DND-41 (cell line): ENCODE results near the gene CLEC3B.

Experiments
- ATAC-seq: fragments of 200-7000 bp; cut with Tn5 transposase; 3 replicates; pipeline ENCODE4 v1.9.1; 2021; ENCODE audit warnings: low read depth; ENCODE audit not compliant: insufficient read depth
- DNase-seq: peaks from one replicate; pipeline ENCODE4 v3.0.0-alpha.2; 2020
- H2AFZ ChIP-seq: 2 replicates; pipeline ENCODE4 v1.6.0; 2012; ENCODE audit warnings: low read depth, low read length
- H3K27ac ChIP-seq: 2 replicates; pipeline ENCODE4 v1.5.1; 2012; ENCODE audit warnings: low read length, inconsistent platforms
- H3K27me3 ChIP-seq: fragments of 200-600 bp; sonication (generic); 2 replicates; pipeline ENCODE4 v1.6.0; 2012; ENCODE audit warnings: low read length, mild to moderate bottlenecking, inconsistent platforms; ENCODE audit not compliant: insufficient read depth, poor library complexity
- H3K36me3 ChIP-seq: 2 replicates; pipeline ENCODE4 v1.5.1; 2012; ENCODE audit warnings: low read length, inconsistent platforms; ENCODE audit not compliant: insufficient read depth
- H3K4me1 ChIP-seq: 2 replicates; pipeline ENCODE4 v1.5.1; 2012; ENCODE audit warnings: mild to moderate bottlenecking, low read length; ENCODE audit not compliant: insufficient read depth
- H3K4me2 ChIP-seq: 2 replicates; pipeline ENCODE4 v1.6.0; 2012; ENCODE audit warnings: mild to moderate bottlenecking, moderate library complexity, low read length, inconsistent platforms; ENCODE audit not compliant: insufficient read depth
- H3K4me3 ChIP-seq, 2 experiments: fragments of 200-600 bp in 1 of 2; shearing (Covaris generic) in 1 of 2; 2 replicates each; pipeline ENCODE4 v1.5.1; 2012 to 2016; ENCODE audit warnings: inconsistent platforms in 2 of 2, low read length in 2 of 2, mild to moderate bottlenecking in 2 of 2, low read depth in 1 of 2, moderate library complexity in 1 of 2
- H3K79me2 ChIP-seq: 2 replicates; pipeline ENCODE4 v1.6.0; 2012; ENCODE audit warnings: low read length, inconsistent platforms; ENCODE audit not compliant: insufficient read depth
- H3K9ac ChIP-seq: 2 replicates; pipeline ENCODE4 v1.6.0; 2012; ENCODE audit warnings: low read depth, mild to moderate bottlenecking, inconsistent platforms, low read length, moderate library complexity
- H3K9me3 ChIP-seq: 2 replicates; pipeline ENCODE4 v1.5.1; 2012; ENCODE audit warnings: low read length, moderate library complexity, mild to moderate bottlenecking, inconsistent platforms; ENCODE audit not compliant: insufficient read depth, severe bottlenecking
- H4K20me1 ChIP-seq: 2 replicates; pipeline ENCODE4 v1.6.0; 2012; ENCODE audit warnings: low read length; ENCODE audit not compliant: insufficient read depth
- EZH2 ChIP-seq: IDR thresholded peaks from 3 replicates; pipeline ENCODE4 v1.6.1; 2012; ENCODE audit warnings: borderline replicate concordance, low read depth, mild to moderate bottlenecking, moderate library complexity, low read length, inconsistent platforms; ENCODE audit not compliant: severe bottlenecking
- TF ChIP-seq, protein P1 (sequence below): IDR thresholded peaks from 2 replicates; pipeline ENCODE4 v1.5.1; 2012; ENCODE audit warnings: borderline replicate concordance, low read length, moderate library complexity, mild to moderate bottlenecking; ENCODE audit not compliant: poor library complexity, severe bottlenecking; ENCODE audit errors: extremely low read depth

The CLEC3B gene

DNA sequence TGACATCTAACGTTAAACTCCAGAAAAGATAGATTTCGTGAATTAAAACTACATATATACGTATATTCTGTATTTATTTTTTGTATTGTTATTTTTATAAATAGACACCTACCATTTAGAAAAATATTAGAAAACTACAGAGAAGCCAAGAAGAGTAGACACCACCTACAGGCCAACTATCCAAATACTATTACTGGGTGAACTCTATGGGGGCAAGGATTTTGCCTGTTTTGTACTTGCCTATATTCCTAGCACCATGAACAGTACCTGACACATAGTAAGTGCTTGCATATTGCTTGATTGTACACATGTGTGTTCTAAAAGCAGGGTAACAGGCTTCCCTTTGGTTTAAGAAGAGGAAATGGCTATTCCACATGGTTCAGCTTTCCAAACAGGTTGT is 24.4 kb upstream of the CLEC3B start:
- H3K9ac ChIP-seq, result no peak overlapping the region
- H3K4me2 ChIP-seq, result no peak overlapping the region
- no peak overlapping the region for H2AFZ ChIP-seq
- peaks cover 71% of the 10 kb centered on the region for H3K36me3 ChIP-seq
- H3K4me3 ChIP-seq, result no peak overlapping the region
- H3K9me3 ChIP-seq, result no peaks in the 10 kb centered on the region
- H4K20me1 ChIP-seq, result no peaks in the 10 kb centered on the region
- no peak for DNase-seq
- no peaks in the 10 kb centered on the region for H3K79me2 ChIP-seq
- no peaks in the 10 kb centered on the region for H3K27me3 ChIP-seq
- no peak for TF ChIP-seq EZH2
- TF ChIP-seq, protein P1, sequence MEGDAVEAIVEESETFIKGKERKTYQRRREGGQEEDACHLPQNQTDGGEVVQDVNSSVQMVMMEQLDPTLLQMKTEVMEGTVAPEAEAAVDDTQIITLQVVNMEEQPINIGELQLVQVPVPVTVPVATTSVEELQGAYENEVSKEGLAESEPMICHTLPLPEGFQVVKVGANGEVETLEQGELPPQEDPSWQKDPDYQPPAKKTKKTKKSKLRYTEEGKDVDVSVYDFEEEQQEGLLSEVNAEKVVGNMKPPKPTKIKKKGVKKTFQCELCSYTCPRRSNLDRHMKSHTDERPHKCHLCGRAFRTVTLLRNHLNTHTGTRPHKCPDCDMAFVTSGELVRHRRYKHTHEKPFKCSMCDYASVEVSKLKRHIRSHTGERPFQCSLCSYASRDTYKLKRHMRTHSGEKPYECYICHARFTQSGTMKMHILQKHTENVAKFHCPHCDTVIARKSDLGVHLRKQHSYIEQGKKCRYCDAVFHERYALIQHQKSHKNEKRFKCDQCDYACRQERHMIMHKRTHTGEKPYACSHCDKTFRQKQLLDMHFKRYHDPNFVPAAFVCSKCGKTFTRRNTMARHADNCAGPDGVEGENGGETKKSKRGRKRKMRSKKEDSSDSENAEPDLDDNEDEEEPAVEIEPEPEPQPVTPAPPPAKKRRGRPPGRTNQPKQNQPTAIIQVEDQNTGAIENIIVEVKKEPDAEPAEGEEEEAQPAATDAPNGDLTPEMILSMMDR, result no peak
- H3K4me1 ChIP-seq, result peaks cover 11% of the 10 kb centered on the region
- no peak overlapping the region for H3K27ac ChIP-seq
- no peak for ATAC-seq

DNA sequence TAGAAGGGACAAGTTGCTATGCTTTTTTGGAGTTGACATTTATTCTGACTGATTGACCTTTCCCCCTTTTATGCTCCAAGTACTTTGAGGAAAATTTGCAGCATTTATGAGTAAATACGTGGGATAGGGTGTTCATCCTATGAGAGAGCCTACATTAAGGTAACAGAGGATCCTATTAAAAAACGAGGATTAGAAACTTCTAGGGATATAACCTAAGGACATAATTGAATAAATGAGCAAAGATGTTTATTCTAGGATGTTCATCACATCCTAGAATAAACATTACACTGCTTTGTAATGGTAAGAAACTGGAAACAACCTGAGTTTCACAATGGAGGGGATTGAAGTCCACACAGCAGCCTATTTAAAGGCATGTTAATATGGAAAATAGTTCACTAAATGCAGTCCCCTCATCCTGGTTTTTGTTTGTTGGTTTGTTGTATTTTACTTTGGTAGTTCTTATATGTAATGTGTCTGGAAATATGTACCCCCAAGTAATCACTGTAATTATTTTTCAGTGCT is 23.9 kb upstream of the CLEC3B start:
- no peak for DNase-seq
- Histone ChIP-seq H3K9me3 (no peaks in the 10 kb centered on the region), H3K9ac (no peak overlapping the region), H3K4me2 (no peak overlapping the region), H3K4me3 (no peak overlapping the region), H4K20me1 (no peaks in the 10 kb centered on the region), H3K79me2 (no peaks in the 10 kb centered on the region), H3K27ac (no peak overlapping the region), H3K27me3 (no peaks in the 10 kb centered on the region), H2AFZ (no peak overlapping the region), H3K4me1 (peaks cover 11% of the 10 kb centered on the region), H3K36me3 (peaks cover 72% of the 10 kb centered on the region)
- no peak for ATAC-seq
- no peak for TF ChIP-seq EZH2
- TF ChIP-seq, protein P1, result no peak

DNA sequence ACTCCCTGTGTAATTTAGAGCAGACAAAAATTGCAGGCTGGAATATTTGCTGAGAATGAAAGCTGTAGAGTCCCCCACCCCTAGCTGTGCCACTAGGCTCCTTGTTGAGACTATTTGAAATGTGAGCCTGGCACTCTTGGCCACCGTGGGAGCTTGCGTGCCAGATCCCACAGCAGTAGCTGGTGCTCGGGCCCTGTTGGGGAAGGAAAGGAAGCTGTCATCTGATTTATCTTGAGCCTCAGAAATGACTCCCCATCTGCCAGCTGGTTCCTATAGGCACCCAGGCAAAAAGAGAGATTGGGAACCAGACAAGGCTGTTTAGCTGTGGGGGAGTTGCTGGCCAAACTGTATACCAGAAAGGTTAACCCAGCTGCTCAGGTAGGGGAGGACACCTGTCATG is 23.4 kb upstream of the CLEC3B start:
- Histone ChIP-seq H3K4me3 (no peak overlapping the region), H3K27ac (no peak overlapping the region), H3K27me3 (no peaks in the 10 kb centered on the region), H3K79me2 (no peaks in the 10 kb centered on the region), H3K9me3 (no peaks in the 10 kb centered on the region), H3K9ac (no peak overlapping the region), H2AFZ (no peak overlapping the region), H3K4me1 (peaks cover 11% of the 10 kb centered on the region), H3K36me3 (peaks cover 71% of the 10 kb centered on the region), H4K20me1 (no peaks in the 10 kb centered on the region), H3K4me2 (no peak overlapping the region)
- no peak for DNase-seq
- TF ChIP-seq EZH2, result no peak
- TF ChIP-seq, protein P1, result no peak
- ATAC-seq, result no peak

DNA sequence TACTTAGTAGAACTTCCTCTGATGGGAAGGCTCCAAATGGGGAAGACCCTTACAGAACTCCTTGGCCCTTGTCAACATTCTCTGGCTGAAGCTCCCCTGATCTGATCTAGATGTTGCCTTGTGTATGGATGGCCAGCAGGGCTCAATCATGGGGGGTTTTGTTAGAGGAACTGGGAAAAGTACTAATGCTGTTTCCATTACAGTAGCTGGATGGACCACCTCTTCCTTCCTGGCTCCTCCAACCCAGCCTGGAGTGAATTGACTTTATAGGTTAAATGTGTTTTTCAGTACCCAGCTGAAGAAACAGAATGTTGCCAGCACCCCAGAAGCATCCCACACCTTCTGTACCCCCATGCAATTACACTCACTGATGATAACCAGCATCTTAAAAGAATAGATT is 22.7 kb upstream of the CLEC3B start:
- Histone ChIP-seq H3K36me3 (peaks cover 70% of the 10 kb centered on the region), H3K4me1 (peaks cover 11% of the 10 kb centered on the region), H4K20me1 (no peaks in the 10 kb centered on the region), H3K27me3 (no peaks in the 10 kb centered on the region), H3K27ac (no peak overlapping the region), H3K9ac (no peak overlapping the region), H3K4me3 (no peak overlapping the region), H3K79me2 (no peaks in the 10 kb centered on the region), H2AFZ (no peak overlapping the region), H3K4me2 (no peak overlapping the region), H3K9me3 (no peaks in the 10 kb centered on the region)
- no peak for TF ChIP-seq EZH2
- TF ChIP-seq, protein P1, result no peak
- DNase-seq, result no peak
- ATAC-seq, result no peak
